Measurements from ENCODE around the gene KCNMB1. TPM values are rescaled to one million over a fixed set of nuclear protein-coding genes. Genes with fewer than 3 reads are reported as not detected.

KCNMB1 gene
- total RNA-seq, 6 experiments from 2014 or later, result 0.10 to 0.27 (median 0.25) TPM; not detected in 1

DNA sequence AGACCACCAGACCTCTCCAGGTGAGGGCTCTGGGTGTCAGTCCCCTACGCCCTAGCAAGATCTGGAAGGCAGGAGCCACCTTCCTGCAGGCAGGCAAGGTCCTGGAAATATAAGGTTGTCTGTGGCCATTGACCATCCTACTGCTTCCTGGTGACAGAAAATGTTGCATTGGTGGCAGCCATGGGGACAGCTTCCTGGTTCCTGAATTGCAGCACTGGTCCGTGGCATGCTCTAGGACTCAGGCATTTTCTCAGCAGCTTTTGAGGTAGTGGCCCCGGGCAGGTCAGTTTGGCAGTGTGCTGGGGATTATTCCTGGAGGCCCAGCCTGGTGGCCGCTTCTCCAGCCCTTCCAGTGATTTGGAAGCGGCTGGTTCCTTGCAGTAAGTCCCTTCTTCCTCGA, 36.6 kb upstream of the KCNMB1 start:
- ATAC-seq, result no peak
- Histone ChIP-seq H3K4me1 (no peaks in the 10 kb centered on the region), H3K4me3 (no peak overlapping the region), H3K36me3 (no peaks in the 10 kb centered on the region), H3K27me3 (no peaks in the 10 kb centered on the region), H3K9me3 (no peaks in the 10 kb centered on the region), H3K27ac (no peak overlapping the region)
- no CpG with 5 or more reads among the region's 6 CpGs for WGBS (ENCODE audit: insufficient coverage, low coverage, low lambda C conversion rate, missing lambda C conversion rate)
- intact Hi-C loops (cut with DNase I), result loop anchor here in 1 of 2 donors (10.0 kb wide), 1 partner anchor 321 kb away; the partner anchor contains the start of gene FOXI1
- TF ChIP-seq, protein P1, sequence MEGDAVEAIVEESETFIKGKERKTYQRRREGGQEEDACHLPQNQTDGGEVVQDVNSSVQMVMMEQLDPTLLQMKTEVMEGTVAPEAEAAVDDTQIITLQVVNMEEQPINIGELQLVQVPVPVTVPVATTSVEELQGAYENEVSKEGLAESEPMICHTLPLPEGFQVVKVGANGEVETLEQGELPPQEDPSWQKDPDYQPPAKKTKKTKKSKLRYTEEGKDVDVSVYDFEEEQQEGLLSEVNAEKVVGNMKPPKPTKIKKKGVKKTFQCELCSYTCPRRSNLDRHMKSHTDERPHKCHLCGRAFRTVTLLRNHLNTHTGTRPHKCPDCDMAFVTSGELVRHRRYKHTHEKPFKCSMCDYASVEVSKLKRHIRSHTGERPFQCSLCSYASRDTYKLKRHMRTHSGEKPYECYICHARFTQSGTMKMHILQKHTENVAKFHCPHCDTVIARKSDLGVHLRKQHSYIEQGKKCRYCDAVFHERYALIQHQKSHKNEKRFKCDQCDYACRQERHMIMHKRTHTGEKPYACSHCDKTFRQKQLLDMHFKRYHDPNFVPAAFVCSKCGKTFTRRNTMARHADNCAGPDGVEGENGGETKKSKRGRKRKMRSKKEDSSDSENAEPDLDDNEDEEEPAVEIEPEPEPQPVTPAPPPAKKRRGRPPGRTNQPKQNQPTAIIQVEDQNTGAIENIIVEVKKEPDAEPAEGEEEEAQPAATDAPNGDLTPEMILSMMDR (IDR thresholded peaks at IDR 0.05), result no peak
- no peak for TF ChIP-seq POLR2A (IDR thresholded peaks at IDR 0.05)
- DNase-seq, result no peak

DNA sequence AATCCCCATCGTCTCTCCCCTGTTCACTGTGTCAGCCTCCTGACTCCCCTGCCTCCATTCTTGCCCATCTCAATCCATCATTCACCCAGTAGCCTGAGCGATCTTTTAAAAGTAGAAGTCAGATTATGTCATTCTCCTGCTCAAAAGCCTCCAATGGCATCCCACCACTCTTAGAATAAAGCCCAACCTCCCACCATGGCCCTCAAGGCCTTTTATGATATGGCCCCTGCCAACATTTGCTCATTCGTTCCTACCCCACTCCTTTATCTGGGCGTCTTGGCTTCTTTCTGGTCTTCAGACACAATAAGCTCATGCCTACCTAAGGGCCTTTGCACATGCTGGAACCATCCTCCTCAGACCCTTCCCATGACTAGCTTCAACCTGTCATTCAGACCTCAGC, 35.5 kb upstream of the KCNMB1 start:
- WGBS (ENCODE audit: insufficient coverage, low coverage, low lambda C conversion rate, missing lambda C conversion rate), result 74% methylated on average over 3 of the region's 4 CpGs
- intact Hi-C loops (cut with DNase I), result loop anchor here in 1 of 2 donors (10.0 kb wide), 1 partner anchor 320 kb away; the partner anchor contains the start of gene FOXI1
- no peaks in the 10 kb centered on the region for H3K9me3 ChIP-seq
- no peaks in the 10 kb centered on the region for H3K36me3 ChIP-seq
- no peak for ATAC-seq
- H3K4me3 ChIP-seq, result no peak overlapping the region
- DNase-seq, result no peak
- TF ChIP-seq, protein P1 (IDR thresholded peaks at IDR 0.05), result no peak
- no peak for TF ChIP-seq POLR2A (IDR thresholded peaks at IDR 0.05)
- no peaks in the 10 kb centered on the region for H3K4me1 ChIP-seq
- H3K27ac ChIP-seq, result no peak overlapping the region
- no peaks in the 10 kb centered on the region for H3K27me3 ChIP-seq

DNA sequence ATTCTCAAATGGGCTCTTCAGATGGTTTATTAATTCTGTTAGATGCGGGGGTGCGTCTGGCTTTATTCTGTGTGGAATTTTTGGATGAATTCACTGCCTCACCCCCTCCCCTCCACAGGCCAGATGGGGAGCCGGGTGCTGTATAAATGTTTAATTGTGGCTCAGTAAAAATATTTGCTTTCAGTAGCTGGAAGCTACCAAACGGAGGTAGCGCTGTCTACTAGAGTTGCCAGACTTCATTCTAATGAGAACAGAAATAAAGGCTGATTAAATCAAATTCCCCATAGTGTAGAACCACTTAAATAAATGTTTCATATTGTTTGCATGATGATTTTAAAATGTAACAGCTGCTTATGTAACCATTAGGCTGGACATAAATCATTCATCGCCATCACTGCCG, 34.5 kb upstream of the KCNMB1 start:
- intact Hi-C loops (cut with DNase I), result loop anchor here in 1 of 2 donors (10.0 kb wide), 1 partner anchor 319 kb away; the partner anchor contains the start of gene FOXI1
- 64% methylated on average over 7 of the region's 7 CpGs for WGBS (ENCODE audit: insufficient coverage, low coverage, low lambda C conversion rate, missing lambda C conversion rate)

DNA sequence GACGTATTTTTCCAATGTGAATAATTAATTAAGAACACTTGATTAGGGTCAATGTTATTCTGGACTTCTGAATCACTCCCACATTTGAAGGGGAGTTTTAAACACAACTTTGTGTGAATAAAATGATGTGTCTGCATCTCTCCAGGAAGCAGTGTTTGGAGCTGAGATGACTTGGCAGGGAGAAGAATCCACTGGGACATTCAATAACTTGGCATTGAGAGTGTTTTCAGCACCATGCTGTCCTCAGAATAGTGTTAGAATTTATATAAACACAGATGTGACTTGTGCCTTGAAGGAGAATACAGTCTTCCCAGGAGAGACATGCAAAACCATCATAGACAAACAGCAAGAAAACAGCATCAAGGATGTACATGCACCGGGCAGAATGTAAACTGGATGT, 32.7 kb upstream of the KCNMB1 start:
- WGBS (ENCODE audit: insufficient coverage, low coverage, low lambda C conversion rate, missing lambda C conversion rate), result 33% methylated on average over 2 of the region's 2 CpGs
- DNase-seq (no peak), ATAC-seq (no peak)
- no peak for TF ChIP-seq POLR2A (IDR thresholded peaks at IDR 0.05)
- TF ChIP-seq, protein P1 (IDR thresholded peaks at IDR 0.05), result no peak
- H3K9me3 ChIP-seq, result no peaks in the 10 kb centered on the region
- no peaks in the 10 kb centered on the region for H3K36me3 ChIP-seq
- no peaks in the 10 kb centered on the region for H3K4me1 ChIP-seq
- no peaks in the 10 kb centered on the region for H3K27me3 ChIP-seq
- H3K4me3 ChIP-seq, result no peak overlapping the region
- intact Hi-C loops (cut with DNase I), result loop anchor here in 1 of 2 donors (10.0 kb wide), 1 partner anchor 317 kb away; the partner anchor contains the start of gene FOXI1
- no peak overlapping the region for H3K27ac ChIP-seq

More for the DNA sequence above, 34.5 kb upstream of the KCNMB1 start:
- Histone ChIP-seq H3K4me1 (no peaks in the 10 kb centered on the region), H3K9me3 (no peaks in the 10 kb centered on the region), H3K36me3 (no peaks in the 10 kb centered on the region), H3K27ac (no peak overlapping the region), H3K4me3 (no peak overlapping the region), H3K27me3 (no peaks in the 10 kb centered on the region)
- DNase-seq (no peak), ATAC-seq (no peak)
- no peak for TF ChIP-seq POLR2A (IDR thresholded peaks at IDR 0.05)
- TF ChIP-seq, protein P1 (IDR thresholded peaks at IDR 0.05), result no peak
